ENCODE measurements around the gene CCN2.
A peak's percentile ranks its signal among the peaks of the same experiment; 100 is the strongest.

The CCN2 gene

DNA sequence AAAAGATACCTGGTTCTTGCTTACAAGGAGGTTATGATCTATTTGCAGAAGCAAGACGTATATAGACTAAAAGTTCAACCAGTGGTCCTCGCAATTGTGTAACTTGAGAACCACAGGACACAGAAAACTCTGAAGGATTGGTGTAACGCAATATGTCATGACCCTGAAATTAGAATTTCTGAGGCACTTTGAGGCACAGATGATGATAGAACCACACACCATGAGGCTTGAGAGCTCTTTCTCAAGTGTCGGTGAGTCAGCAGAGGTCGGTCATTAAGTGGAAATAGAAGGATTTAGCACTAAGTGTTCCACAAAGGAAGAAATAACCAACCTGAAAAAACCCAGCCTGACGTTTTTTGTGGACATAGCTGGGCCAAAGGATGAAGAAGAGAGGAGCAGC lies 15.3 kb upstream of the CCN2 start:
- no peak for DNase-seq

DNA sequence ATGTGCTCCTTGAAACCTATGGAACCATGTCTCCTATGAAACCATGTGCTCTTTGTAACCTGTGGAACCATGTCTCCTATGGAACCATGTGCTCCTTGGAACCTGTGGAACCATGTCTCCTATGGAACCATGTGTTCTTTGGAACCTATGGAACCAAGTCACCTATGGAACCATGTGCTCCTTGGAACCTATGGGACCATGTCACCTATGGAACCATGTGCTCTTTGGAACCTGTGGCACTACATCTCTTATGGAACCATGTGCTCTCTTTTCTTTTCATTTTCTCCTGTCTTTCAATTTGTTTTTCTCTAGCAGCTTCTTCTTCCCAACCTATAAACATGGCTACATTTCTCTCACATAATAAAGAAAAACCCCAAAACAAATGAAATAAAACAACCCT lies 11.9 kb upstream of the CCN2 start:
- no peak for DNase-seq

DNA sequence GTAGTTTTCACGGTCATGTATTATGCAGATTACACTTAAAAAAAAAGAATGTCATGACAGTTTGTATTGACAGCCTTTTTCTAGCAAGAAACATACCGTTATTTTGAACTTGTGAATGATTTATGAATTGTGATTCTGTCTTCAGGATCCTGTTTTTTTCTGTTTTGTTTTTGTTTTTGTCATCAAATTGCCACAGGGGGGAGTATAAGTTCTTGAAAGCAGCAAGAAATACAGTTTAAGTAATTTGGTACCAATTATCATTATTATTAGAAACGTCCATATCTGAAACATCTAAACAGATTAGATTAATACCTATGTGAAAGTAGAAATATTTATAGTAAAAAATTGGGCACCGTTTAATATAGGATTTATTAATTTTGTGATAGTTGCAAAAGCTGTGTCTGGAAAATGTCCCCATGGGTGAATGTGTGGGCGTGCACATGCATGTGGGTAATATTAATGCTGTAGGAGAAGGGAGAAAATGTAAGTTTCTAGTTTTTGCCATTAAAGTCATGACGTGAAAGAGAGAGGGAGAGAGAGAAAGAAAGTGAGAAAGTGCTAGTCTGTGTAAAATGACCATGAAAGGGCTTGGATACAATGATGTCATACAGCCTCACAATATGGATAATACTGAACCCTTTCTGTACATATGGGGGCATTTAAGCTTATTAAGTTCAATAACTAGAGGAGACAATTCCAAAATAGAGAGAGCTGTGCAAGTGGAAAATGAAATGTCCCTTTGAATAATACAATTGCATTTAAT lies 9.4 kb upstream of the CCN2 start:
- DNase-seq, result no peak

DNA sequence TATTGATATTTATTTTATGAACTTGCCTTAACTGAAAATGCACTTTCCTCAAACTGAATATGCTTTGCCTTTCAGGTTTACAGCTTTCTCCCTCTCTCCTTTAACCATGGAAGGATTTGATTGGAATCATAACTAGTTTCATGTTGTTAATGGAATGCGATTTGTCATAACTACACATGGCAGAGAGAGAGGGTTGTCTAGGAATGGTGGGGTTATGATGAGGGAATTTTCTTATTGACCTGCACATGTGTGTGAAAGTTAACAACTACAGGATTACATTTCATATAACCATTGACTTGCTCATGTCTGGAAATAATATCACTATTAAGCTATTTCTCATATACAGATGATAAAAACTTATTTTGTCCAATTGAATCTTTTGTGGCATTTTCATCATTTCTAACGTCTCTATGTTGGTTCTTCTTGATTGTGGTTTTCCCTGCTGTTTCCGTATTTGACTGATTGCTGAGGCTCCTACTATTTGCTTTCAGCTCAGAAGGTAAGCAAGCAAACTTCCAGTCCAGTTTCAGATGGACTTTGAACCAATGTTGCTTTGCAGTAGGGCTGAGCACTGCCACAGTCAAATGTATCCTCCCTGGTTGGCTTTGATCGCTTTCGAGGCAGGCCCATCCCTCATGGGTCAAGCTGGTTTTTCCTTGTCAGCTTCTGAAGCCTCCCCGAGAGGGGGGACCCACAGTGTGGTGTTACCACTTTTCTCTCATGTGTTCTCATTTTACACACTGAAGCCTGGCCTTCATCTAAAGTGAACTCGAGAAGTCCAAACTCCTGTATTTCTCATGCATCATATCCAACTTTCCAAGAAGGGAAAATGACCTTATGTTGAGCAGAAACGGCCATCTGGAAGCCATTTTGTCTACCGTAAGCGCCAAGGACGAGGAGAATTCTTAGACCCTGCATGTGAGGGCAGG lies 7.6 kb upstream of the CCN2 start:
- DNase-seq, result no peak

DNA sequence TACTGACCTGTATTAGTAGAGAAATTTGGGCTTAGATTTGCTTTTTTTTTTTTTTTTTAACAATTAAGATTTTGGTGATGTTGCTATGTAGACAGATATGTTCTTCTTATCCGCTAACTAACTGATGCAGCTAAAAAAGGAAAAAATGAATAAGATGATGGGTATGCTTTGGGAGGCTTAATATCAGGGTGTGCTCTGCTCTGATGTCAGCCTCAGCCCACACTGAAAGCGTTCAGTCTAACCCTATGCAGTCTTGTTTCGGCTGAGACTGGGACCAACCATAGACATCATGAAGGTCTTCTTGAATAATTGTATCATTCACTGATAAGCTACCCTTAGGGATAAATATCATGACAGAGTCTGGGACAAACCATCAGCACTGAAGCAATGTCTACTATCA lies 6.9 kb upstream of the CCN2 start:
- no peak for DNase-seq

DNA sequence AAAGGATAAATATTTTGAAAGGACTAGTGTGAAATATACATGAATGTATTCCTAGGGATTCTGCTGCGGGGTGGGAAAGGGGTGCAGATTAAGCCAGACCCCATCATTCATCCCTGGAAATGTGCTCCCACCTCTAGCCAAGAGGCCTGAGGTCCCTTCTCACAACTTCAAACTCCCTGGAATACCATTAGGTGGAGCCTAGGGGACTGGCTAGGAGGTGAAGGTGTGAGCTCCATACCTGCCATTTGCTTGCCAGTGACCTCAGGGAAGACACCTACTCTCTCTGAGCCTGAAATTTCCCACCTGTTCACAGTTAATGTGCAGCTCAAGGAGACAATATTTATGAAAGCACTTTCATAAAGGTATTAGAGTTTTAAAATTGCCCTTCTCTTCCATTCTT lies 4.7 kb upstream of the CCN2 start:
- no peak for DNase-seq

DNA sequence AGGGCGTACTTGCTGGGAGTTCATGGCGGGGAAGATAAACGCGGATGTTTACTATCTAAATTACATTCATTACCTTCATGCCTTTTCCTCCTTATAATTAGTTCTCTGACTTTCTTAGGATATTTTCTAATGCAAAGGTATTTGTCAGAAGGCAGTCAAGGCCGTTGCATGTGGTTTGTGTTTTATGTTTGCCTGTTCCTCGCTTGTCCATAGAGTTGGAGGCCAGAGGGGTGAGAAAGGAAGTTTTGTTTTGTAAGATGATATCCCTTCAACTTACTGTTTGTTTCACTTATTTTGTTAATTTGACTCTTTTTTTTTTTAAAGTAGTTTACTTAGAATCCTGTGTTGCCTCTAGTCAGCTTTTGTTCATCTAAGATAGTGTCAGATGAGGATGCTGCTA lies 4.0 kb upstream of the CCN2 start:
- DNase-seq, result no peak

DNA sequence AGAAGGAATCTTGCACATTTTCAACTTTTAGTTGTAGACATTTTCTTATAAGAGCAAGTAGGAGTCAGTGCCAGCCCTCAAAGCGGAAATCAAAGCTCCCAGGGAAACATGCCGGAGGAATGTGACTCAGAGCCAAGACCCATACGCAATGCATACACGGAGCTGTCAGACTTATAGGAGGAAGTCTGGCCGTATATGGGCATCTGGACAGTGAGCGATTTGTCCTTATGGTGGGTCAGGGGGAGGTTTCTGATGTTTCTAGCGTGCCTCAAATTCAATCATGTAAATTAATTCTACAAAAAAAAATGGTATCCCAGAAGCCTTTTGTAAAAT lies 3.6 kb upstream of the CCN2 start:
- peak; percentile 88 for DNase-seq

DNA sequence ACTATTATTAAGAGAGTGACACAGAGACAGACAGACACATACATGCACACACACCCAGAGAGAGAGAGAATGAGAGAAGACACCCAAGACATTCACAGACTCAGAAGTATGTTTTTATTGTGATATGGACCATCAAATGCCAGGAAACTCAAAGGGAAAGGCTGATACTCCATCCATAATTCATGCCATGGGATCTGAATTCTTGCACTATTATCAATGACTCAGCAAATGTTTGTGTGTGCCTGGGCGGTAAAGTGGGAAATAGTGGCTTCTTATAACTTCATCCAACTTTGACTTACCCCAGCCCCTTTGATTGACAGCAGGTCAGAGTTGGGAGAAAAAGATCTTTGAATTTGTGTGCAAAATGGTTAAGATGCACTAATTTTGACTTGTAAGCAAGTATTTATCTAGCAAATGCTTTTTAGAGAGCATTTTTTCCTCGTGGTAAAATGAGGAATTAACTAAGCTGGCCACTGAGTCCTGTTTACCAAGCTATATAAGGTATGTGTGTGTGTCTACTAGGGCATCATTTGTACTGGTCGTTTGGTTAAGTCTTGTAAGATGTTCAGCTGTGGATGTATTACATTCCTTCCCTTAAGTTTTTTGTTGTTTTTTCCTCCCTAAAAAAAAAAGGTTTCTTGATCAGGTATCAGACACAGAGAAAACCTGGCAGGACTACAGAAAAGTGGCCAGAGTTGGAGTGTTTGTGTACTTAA lies 3.0 kb upstream of the CCN2 start:
- DNase-seq, result no peak

DNA sequence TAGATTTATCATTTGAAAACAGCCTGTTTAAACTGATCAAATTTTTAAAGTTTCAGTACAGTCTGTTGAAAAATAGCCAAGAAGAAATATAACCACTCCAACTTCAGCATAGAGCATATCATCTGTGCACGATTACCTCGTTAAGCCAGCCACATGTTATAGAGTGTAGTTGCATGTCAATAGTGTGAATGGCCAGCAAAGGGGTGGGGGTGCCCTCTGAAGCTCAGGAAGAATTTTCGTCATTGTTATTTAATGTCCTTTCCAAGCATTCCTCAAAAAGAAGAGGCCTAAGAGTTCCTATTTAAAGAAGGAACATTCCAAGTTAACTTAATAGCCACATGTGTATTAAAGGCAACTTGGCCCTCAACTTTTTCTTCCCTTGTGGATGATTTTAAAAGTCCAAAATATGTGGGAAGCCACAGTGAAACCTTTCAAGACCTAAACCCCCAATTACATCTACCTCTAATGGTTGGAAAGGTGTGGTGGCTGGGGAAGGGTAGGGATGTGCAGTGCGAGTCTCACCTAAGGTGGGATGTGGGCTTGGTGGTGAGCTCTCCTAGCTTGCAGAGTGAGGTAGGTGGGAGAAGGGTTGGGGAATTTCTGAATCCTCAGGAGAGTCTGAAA lies 1.8 kb upstream of the CCN2 start:
- DNase-seq, result no peak

DNA sequence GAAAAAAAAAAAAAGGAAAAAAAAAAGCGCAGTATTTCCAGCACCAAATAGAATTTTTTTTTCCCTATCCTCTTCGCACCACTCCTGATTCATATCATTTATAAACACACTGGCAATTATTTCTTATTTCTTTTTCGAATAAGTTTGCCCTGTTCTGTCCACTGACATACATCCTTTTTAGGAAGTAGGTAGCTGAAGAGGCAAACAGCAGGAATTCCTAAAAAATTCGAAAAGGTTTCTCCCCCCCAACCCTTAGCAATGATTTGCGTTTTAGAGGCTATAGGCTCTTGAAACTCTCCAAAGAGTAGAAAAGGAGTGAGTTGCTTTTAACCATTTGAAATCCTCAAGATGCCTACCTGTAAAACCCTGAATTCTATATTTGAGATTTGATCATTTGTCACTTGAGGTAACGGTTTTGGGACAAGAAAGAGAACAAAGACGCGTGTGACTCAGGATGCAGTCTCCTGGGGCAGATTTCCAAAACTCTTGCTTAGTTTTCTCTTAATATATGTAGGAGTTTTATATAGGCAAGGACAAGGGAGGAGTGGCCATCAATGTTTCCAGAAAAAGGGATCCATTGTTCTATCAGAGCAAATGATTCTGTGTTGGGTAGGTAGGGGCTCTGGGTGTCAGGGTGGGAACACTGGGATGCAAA lies 531 bp upstream of the CCN2 start:
- no peak for DNase-seq

DNA sequence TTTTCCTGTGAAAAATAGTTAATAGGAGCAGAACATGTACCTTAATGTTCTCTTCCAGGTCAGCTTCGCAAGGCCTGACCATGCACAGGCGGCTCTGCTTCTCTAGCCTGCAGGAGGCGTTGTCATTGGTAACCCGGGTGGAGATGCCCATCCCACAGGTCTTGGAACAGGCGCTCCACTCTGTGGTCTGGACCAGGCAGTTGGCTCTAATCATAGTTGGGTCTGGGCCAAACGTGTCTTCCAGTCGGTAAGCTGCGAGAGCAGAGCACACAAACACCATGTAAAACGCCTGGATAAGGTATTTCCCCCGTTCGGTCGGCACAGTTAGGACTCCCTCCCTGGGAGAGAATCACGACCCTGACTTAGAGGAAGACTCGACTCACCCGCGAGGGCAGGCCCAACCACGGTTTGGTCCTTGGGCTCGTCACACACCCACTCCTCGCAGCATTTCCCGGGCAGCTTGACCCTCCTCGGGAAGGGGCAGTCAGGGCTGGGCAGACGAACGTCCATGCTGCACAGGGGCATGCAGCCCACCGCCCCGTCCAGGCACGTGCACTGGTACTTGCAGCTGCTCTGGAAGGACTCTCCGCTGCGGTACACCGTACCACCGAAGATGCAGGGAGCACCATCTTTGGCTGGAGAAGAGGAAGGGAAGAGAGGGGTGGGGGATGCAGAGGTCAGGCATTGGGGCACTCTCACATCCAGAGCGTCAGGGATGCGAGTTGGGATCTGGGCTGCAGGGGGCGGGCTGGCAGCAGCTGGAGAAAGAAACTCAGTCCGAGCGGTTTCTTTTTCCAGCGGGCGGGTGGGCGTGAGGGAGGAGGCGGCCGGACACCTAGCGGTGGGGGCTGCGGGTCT lies 1.0 kb downstream of the CCN2 start:
- peak; percentile 94 for DNase-seq

DNA sequence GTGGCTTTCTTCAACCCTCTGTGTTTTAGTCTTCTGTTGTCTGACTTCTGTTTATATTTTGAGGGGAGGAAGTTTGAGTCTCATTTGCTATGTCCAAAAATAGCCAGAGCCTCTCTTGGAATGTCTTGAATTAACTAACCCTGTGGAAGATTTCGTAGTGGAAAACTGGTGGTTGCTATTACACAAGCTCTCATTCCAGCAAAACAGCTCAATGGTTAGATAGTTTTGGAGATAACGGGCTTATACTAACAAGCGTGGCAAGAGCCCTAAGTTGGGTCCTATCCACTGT lies 1.6 kb downstream of the CCN2 start:
- peak; percentile 94 for DNase-seq

DNA sequence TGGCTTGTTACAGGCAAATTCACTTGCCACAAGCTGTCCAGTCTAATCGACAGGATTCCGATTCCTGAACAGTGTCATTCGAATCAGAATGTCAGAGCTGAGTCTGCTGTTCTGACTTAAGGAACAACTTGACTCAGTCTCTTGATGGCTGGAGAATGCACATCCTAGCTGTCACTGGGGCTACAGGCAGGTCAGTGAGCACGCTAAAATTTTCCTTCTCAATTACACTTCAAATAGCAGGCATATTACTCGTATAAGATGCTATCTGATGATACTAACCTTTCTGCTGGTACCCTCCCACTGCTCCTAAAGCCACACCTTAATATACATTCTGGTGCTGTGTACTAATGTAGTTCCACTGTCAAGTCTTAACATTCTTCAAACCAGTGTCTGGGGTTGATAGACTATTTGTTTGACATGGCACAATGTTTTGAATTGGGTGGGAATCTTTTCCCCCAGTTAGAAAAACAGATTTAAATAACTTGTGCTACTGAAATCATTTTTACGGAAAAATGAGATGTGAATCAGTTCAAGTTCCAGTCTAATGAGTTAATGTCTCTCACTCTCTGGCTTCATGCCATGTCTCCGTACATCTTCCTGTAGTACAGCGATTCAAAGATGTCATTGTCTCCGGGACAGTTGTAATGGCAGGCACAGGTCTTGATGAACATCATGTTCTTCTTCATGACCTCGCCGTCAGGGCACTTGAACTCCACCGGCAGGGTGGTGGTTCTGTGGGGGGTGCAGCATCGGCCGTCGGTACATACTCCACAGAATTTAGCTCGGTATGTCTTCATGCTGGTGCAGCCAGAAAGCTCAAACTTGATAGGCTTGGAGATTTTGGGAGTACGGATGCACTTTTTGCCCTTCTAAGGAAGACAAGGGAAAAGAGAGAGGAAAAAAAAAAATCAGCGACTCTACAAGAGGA lies 2.2 kb downstream of the CCN2 start:
- peak; percentile 89 for DNase-seq

DNA sequence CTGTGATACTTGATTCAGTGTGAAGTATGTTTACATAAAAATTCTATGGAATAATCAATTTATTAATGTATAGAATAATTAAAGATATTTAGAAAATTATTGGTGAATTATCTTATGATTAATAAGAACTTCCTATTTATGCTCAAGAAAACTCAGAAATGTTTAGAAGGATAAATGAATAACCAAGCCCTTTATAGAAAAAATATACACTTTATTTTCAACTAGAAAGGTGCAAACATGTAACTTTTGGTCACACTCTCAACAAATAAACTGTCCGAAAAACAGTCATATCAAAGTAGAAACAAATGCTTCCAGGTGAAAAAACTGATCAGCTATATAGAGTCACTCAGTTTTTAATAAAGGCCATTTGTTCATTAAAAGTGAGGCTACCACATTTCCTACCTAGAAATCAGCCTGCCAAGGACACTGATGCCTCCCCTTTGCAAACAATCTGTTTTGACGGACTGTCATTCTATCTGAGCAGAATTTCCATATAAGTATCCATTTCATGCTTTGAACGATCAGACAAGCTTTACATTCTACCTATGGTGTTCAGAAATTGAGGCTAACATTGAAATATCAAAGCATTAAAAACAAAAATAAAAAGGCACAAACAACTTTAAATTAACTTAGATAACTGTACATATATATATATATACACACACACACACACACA lies 3.0 kb downstream of the CCN2 start:
- DNase-seq, result no peak

DNA sequence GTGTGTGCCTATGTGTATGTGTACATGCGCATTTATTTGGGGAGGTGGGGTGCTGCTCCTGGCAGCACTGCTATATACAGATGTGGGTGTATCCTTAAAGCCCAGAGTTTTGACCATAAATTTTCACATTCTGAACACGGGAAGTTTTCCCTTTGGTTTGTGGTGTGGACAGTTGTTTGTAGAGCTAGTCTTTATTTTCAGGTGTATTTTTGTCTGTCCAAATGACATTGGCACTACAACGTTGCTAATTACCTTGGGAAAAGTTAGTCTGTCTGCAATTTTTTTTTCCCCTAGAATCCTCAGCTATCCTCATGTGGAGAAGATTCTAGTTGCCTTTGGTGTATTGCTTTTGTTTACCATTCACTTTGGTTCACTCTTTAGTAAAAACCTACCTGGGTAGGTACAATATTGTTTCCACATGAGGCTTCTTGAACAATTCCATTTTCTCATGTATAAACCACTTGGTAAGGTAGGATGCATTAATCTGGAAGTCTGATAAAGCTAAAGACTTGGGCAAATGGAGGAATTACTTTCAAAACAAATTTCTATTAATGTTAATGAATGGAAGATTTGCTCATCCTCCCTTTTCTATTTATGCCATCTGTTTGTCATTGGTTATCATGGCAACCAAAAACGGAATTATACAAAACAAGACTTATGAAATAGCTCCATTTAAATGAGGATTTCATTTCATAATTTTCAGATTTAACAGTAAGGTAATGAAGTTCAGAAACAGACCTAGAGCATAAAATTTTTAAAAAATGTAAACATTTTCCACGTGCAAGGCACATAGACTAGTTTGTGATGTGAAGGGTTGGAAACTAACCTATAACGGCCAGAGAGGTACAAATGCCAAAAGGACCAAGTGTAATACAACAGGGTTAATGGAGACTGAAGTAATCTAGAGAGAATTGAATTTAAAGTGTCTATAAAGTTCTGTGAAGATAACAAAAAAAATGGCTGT lies 3.9 kb downstream of the CCN2 start:
- no peak for DNase-seq

DNA sequence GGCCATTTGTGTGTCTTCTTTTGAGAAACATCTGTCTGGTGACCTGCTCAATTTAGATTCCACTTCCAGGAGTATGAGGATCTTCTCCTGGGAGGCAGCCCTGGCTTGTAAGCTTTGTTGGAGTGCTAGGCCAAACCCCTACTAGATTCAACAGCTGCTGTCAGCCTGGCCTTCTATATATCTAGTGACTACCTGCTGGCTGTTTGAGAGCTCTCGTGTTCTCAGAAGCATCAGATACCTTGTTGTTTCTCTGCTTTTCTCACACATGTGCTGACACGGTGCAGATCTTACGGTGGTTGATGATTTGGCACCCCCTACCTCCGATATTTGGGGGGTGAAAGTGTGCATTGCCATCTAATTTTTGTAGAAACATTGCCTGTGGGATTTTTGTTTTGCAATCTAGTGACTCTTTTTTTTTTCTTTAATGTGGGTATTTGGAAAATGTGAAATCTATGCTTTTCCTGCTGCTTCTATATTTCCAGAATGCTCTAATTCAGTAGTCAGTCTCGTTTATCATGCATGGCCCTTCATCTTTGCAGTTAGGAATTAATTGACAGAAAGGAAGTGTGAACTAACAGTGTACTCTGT lies 4.7 kb downstream of the CCN2 start:
- no peak for DNase-seq

DNA sequence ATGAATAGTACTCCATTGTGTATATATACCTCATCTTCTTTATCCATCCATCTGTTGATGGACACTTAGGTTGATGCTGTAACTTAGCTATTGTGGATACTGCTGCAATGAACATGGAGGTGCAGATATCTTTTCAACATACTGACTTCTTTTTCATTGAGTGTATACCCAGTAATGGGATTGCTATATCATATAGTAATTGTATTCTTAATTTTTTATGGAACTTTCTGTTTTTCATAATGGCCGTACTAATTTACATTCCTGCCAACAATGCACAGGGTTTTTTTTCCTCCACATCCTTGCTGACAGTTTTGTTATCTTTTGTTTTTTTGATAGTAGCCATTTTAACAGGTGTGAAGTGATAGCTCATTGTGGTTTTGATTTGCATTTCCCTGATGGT lies 5.2 kb downstream of the CCN2 start:
- no peak for DNase-seq
